LNCaP clone FGC (cell line): ENCODE data around the gene LMOD1.

Experiments
- DNase-seq: peaks from one replicate; pipeline ENCODE4 v3.0.0-alpha.2; 2011; ENCODE audit warnings: low read depth
- H3K4me3 ChIP-seq: 2 replicates; pipeline ENCODE4 v1.5.1; 2011; ENCODE audit warnings: mild to moderate bottlenecking, low read depth, low read length, control low read depth
- TF ChIP-seq, protein P1 (sequence below): IDR thresholded peaks from 2 replicates; pipeline ENCODE4 v1.5.1; 2012; ENCODE audit warnings: mild to moderate bottlenecking; ENCODE audit not compliant: control insufficient read depth, insufficient read depth; ENCODE audit errors: extremely low read depth

LMOD1 gene

DNA sequence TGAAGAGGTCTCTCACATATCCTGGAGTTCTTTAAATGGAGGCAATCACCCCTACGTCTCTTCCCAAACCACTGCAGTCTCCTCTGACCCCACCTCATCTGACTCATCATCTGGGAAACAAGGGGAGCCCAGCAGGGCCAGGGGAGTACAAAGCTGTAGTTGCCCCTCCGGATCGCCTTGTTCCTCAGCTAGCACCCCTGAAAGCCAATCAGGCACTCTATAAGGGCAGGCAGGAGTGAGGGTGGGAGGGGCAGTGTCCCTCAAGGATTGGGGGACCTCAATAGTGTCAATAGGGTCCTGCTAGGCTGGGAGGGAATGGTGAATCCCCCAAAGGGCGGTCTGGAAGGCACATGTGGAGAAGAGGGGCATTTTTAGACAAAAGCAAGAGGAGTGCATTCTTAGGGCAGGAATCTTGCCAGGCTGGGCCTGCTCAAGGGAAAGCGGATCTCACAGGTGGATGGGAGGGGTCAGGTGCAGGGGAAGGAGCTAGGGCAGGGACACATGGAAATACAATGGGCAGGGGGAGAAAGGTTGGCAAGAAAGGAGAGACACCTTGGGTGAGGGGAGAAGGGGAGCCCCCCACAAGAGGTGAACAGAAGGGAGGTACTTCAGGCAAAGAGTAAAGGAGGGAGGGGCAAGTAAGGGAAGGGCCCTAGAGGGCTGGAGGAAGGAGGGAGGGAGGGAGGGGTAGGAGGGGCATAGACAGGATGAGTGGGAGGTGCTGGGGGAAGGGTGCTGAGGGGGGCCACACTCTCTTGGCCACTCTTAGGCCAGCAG lies 51.8 kb downstream of the LMOD1 start:
- H3K4me3 ChIP-seq = no peak overlapping the region
- TF ChIP-seq, protein P1, sequence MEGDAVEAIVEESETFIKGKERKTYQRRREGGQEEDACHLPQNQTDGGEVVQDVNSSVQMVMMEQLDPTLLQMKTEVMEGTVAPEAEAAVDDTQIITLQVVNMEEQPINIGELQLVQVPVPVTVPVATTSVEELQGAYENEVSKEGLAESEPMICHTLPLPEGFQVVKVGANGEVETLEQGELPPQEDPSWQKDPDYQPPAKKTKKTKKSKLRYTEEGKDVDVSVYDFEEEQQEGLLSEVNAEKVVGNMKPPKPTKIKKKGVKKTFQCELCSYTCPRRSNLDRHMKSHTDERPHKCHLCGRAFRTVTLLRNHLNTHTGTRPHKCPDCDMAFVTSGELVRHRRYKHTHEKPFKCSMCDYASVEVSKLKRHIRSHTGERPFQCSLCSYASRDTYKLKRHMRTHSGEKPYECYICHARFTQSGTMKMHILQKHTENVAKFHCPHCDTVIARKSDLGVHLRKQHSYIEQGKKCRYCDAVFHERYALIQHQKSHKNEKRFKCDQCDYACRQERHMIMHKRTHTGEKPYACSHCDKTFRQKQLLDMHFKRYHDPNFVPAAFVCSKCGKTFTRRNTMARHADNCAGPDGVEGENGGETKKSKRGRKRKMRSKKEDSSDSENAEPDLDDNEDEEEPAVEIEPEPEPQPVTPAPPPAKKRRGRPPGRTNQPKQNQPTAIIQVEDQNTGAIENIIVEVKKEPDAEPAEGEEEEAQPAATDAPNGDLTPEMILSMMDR = no peak
- no peak for DNase-seq

DNA sequence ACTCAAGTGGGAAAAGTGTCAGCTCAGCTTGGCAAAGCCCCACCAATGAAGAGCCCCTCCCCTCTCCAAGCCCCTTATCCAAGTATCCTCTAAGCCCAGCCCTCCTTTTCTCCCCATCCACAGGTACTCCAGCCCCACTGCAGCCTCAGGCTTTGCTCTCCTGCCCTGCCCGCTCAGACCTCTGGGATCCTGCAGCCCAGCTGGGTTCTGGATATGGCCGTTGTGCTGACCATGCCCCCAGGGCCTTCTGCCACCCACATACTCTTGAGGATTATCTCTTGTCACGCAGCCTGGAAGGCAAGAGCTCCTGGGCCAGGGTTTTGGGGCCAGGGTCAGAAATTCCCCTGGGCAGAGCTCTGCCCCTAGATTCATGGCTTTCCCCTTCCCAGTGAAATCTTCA lies 52.9 kb downstream of the LMOD1 start:
- H3K4me3 ChIP-seq = no peak overlapping the region
- TF ChIP-seq, protein P1 = no peak
- no peak for DNase-seq

DNA sequence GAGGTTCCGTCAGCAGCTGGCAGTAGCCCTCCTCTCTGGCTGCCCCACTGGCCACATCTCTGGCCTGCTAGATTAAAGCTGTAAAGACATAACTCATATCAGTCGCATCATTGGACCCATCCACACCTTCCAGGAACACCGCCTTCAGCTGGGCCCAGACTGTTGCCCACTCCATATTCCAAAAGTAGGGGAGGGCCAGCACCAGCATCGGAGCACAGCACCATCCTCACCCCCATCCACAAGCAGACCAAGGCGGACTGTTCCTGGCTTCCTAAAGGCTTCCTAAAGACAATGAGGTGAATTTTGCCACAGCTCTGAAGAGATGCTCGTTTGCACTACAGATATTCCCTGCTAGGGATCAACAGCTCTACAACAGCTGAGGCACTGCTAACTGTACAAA lies 54.1 kb downstream of the LMOD1 start:
- TF ChIP-seq, protein P1 = no peak

DNA sequence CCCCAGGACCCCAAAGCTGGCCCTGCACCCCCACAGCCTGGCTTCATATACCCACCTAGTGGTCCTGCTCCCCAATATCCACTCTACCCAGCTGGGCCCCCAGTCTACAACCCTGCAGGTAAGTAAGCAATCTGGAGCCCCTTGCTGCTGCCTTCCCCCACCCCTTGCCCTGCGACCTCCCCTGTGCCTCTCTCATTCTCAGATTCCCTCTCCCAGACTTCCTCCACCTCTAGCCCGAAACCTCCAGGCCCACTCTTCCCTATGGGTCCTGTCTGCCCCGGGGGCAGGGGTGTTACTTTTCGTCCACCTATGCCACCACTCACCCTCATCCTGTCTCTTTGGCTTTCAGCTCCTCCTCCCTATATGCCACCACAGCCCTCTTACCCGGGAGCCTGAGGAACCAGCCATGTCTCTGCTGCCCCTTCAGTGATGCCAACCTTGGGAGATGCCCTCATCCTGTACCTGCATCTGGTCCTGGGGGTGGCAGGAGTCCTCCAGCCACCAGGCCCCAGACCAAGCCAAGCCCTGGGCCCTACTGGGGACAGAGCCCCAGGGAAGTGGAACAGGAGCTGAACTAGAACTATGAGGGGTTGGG lies 54.8 kb downstream of the LMOD1 start:
- TF ChIP-seq, protein P1 = no peak
- H3K4me3 ChIP-seq = no peak overlapping the region
- no peak for DNase-seq

More for the DNA sequence above, 54.1 kb downstream of the LMOD1 start:
- H3K4me3 ChIP-seq = no peak overlapping the region
- no peak for DNase-seq

DNA sequence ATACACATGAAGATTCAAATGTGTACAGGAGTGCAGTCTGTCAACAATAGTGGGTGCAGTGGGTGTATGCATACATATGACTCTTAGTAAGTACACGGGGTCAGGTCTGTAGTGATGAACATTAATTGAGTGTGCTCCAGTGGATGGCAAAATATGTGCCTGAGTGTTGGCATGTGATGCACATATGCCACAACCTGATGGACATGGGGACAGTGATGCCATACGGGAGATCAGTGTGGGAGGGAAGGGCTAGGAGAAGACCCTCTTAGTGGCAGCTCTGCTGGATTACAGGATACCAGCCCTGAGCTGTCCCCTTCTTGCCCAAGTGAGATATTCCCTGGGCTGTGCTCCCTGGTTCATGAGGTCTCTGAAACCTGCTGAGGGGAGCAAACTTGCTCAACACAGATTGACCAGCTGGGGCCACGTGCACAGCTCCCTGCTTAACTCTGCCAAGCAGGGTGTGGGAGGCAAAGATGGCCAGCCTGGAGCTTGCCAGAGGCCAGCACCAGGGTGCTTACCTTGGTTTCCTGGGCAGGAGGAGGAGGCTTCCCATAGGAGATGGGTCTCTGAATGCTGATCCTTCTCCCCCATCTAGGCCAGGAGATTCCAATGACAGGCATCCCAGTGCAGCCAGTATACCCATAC lies 55.4 kb downstream of the LMOD1 start:
- TF ChIP-seq, protein P1 = no peak
- no peak for DNase-seq
- H3K4me3 ChIP-seq = no peak overlapping the region

DNA sequence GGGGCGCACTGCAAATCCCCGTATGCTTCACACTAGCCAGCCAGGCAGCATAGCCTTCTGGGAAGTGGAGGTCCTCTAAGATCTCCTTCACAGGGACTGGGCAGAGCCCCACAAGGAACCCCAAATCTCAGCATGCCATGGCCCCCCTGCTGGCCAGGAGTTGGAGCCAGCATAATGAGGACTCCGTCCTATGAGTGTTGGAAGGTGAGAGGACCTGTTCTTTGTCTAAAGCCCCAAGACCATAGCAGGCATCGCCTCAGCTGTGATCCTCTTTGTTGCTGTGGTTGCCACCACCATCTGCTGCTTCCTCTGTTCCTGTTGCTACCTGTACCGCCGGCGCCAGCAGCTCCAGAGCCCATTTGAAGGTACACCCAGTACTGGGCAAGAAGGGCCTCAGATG lies 56.1 kb downstream of the LMOD1 start:
- no peak for DNase-seq
- TF ChIP-seq, protein P1 = no peak
- H3K4me3 ChIP-seq = no peak overlapping the region
